Measurements from ENCODE around the gene NCK1. TPM values are rescaled to one million over a fixed set of nuclear protein-coding genes. Genes with fewer than 3 reads are reported as not detected.
"Not testable (repeated sequence)": the region's sequence is repeated elsewhere in the genome, so short reads cannot be mapped to it uniquely, and the experiment has no call there.

NCK1 gene
- total and polyA plus RNA-seq, 12 donors, result 7.6 to 31.8 (median 21.0) TPM

GRCh38 chr3:136898954-136899353 is 36.9 kb downstream of the NCK1 start:
- no peak for TF ChIP-seq CTCF (IDR thresholded peaks at IDR 0.05)
- no peaks in the 10 kb centered on the region for H3K27me3 ChIP-seq
- ATAC-seq (peak in 1 of 8 donors; percentile 58), DNase-seq (no peak)
- peaks cover 0 to 74% (median 20%) of the 10 kb centered on the region in 9 donors for H3K4me1 ChIP-seq
- peaks cover 0 to 31% (median 11%) of the 10 kb centered on the region in 11 donors for H3K9me3 ChIP-seq
- H3K36me3 ChIP-seq, result peaks cover 0 to 8% (median 0%) of the 10 kb centered on the region in 9 donors
- no peak overlapping the region for H3K4me3 ChIP-seq
- intact Hi-C loops (cut with DNase I), result no loop called here
- 82 to 87% methylated on average over 2 of the region's 2 CpGs for WGBS, 2 donors
- H3K27ac ChIP-seq, result peak overlapping the region in 5 of 10 donors; percentile 1 to 37 (median 15)

DNA sequence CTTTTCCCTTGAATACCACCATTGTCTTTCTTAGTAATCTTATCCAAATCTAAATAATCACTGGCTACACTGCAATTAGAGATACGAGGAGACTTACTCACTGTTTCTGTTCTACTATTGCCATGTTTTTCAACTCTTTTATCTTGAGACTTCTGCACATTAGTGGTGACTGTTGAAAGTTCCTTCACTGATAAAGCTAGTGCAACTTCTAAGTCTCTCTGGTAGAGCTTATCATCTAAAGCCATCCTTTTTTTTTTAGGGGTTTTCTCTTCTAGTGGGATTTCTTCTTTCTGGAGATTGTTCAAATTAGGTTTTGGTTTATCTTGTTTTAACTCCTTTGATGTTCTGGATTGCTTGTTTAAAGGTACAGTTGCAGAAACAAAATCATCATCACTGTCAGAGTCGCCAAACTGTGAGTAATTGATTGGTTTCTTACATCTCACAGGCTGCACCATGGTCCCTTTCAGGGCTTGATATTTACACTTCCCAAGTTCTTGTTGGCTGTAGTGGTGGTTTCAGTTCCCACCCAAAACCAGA is 37.7 kb downstream of the NCK1 start:
- no peak overlapping the region for H3K4me3 ChIP-seq
- intact Hi-C loops (cut with DNase I), result no loop called here
- WGBS, 2 donors, result 78 to 81% methylated on average over 2 of the region's 2 CpGs
- H3K36me3 ChIP-seq, result peaks cover 0 to 11% (median 0%) of the 10 kb centered on the region in 9 donors
- H3K27ac ChIP-seq, result no peak overlapping the region
- ATAC-seq (no peak), DNase-seq (no peak)
- H3K9me3 ChIP-seq, result peaks cover 0 to 39% (median 19%) of the 10 kb centered on the region in 11 donors
- H3K27me3 ChIP-seq, result no peaks in the 10 kb centered on the region
- peaks cover 0 to 67% (median 14%) of the 10 kb centered on the region in 9 donors for H3K4me1 ChIP-seq
- no peak for TF ChIP-seq CTCF (IDR thresholded peaks at IDR 0.05)

DNA sequence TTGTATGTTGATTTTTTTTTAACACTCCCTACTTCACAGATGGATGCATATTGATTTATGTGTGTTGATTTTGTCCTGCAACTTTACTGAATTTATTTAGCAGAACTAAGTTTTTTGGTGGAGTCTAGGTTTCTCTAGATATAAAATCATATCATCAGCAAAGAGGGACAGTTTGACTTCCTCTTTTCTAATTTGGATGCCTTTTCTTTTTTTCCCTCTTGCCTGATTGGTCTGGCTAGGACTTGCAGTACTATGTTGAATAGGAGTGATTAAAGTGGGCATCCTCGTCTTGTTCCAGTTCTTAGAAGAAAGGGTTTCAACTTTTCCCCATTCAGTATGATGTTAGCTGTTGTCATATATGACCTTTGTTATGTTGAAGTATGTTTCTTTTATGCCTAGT is 38.7 kb downstream of the NCK1 start:
- H3K27me3 ChIP-seq; H3K27ac ChIP-seq; DNase-seq; intact Hi-C loops (cut with DNase I); H3K4me3 ChIP-seq; ATAC-seq: not testable (repeated sequence)
- H3K4me1 ChIP-seq, result peaks cover 0 to 64% (median 14%) of the 10 kb centered on the region in 9 donors
- WGBS, 2 donors, result 86 to 89% methylated on average over 1 of the region's 1 CpG
- H3K9me3 ChIP-seq, result peaks cover 0 to 46% (median 23%) of the 10 kb centered on the region in 11 donors
- H3K36me3 ChIP-seq, result peaks cover 0 to 11% (median 0%) of the 10 kb centered on the region in 9 donors

DNA sequence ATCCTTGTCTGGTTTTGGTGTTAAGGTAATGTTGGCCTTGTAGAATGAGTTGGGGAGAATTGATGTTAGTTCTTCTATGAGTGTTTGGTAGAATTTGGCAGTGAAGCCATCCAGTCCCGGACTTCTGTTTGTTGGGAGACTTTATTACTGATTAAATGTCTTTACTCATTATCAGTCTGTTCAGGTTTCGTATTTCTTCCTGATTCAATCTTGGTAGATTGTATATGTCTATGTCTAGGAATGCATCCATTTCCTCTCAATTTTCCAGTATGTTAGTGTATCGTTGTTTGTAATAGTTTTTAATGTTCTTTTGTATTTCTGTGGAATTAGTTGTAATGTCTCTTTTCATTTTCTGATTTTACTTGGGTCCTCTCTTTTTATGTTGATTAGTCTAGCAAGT is 39.4 kb downstream of the NCK1 start:
- Histone ChIP-seq H3K27ac (no peak overlapping the region), H3K4me1 (peaks cover 0 to 67% (median 14%) of the 10 kb centered on the region in 9 donors), H3K27me3 (no peaks in the 10 kb centered on the region), H3K4me3 (no peak overlapping the region), H3K9me3 (peaks cover 0 to 46% (median 23%) of the 10 kb centered on the region in 11 donors), H3K36me3 (peaks cover 0 to 11% (median 0%) of the 10 kb centered on the region in 9 donors)
- no peak for TF ChIP-seq CTCF (IDR thresholded peaks at IDR 0.05)
- WGBS, 2 donors, result 82 to 84% methylated on average over 3 of the region's 3 CpGs
- DNase-seq, result no peak
- ATAC-seq, result no peak
- intact Hi-C loops (cut with DNase I), result no loop called here

DNA sequence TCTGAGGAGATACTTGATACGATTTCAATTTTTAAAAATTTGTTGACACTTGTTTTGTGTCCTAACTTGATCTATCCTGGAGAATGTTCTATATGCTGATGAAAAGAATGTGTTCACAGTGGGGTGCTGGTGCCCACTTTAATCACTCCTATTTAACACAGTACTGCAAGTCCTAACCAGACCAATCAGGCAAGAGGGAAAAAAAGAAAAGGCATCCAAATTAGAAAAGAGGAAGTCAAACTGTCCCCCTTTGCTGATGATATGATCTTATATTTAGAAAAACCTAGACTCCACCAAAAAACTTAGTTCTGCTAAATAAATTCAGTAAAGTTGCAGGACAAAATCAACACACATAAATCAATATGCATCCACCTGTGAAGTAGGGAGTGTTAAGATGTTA is 40.5 kb downstream of the NCK1 start:
- Histone ChIP-seq H3K36me3 (peaks cover 0 to 11% (median 0%) of the 10 kb centered on the region in 9 donors), H3K4me1 (peaks cover 0 to 73% (median 14%) of the 10 kb centered on the region in 9 donors), H3K9me3 (peaks cover 0 to 46% (median 23%) of the 10 kb centered on the region in 11 donors)
- H3K4me3 ChIP-seq; ATAC-seq; H3K27ac ChIP-seq; DNase-seq; H3K27me3 ChIP-seq; intact Hi-C loops (cut with DNase I): not testable (repeated sequence)
- 76 to 88% methylated on average over 1 of the region's 1 CpG for WGBS, 2 donors

All from heart right ventricle (tissue), 16 donors.